B cell (primary cell): ENCODE data around the gene TULP1. TPM values are rescaled to one million over a fixed set of nuclear protein-coding genes. Genes with fewer than 3 reads are reported as not detected.

ENCODE experiments used
- ATAC-seq: fragments of 200-7000 bp; cut with Tn5 transposase; one replicate; pipeline ENCODE4 v1.10.0; 2021; ENCODE audit warnings: low read depth, mild to moderate bottlenecking, moderate number of reproducible peaks, moderate library complexity
- CTCF ChIA-PET: fragments of 350-600 bp; sonication (Branson Sonifier 250); formaldehyde crosslinking; loops from one replicate; lab custom pipeline; 2021; ENCODE audit warnings: antibody characterized with exemption, inconsistent platforms; lab: Charles Lee
- POLR2A ChIA-PET: fragments of 350-600 bp; sonication (Branson Sonifier 250); formaldehyde crosslinking; loops from one replicate; lab custom pipeline; 2021; ENCODE audit warnings: antibody characterized with exemption; lab: Charles Lee
- DNase-seq: peaks from one replicate; pipeline ENCODE4 v3.0.0; 2013
- H2AFZ ChIP-seq: 2 replicates; pipeline ENCODE4 v1.6.1; 2012; ENCODE audit warnings: mild to moderate bottlenecking, low read depth, low read length; ENCODE audit not compliant: insufficient read depth, poor library complexity, severe bottlenecking
- H3K27ac ChIP-seq, 2 donors: 1 replicate in 1 of 2; 2 replicates in 1 of 2; pipeline ENCODE4 v1.5.1; 2012 to 2013; ENCODE audit warnings: low read length in 2 of 2, mild to moderate bottlenecking in 2 of 2, moderate library complexity in 1 of 2
- H3K27me3 ChIP-seq, 4 experiments: fragments of 200-600 bp in 1 of 4; sonication (generic) in 1 of 4; replicated peaks in 1 of 4; 1 replicate in 2 of 4; 2 replicates in 2 of 4; pipeline versions ENCODE4 v1.6.1 to v1.7.0; 2013 to 2016; ENCODE audit warnings: low read length in 3 of 4, mild to moderate bottlenecking in 2 of 4, mixed read lengths in 1 of 4, moderate library complexity in 1 of 4; ENCODE audit not compliant: insufficient read depth in 4 of 4, control insufficient read depth in 3 of 4; ENCODE audit errors: control extremely low read depth in 1 of 4
- H3K36me3 ChIP-seq, 2 experiments: replicated peaks in 1 of 2; 1 replicate in 1 of 2; 2 replicates in 1 of 2; pipeline versions ENCODE4 v1.6.1 to v1.7.1; 2013; ENCODE audit warnings: low read length in 1 of 2; ENCODE audit not compliant: insufficient read depth in 2 of 2, control insufficient read depth in 1 of 2; ENCODE audit errors: control extremely low read depth in 1 of 2, extremely low read depth in 1 of 2
- H3K4me1 ChIP-seq, 2 donors: fragments of 200-600 bp in 1 of 2; sonication (generic) in 1 of 2; 1 replicate in 1 of 2; 2 replicates in 1 of 2; pipeline versions ENCODE4 v1.5.1 to v1.6.1; 2013 to 2017; ENCODE audit warnings: low read length in 2 of 2; ENCODE audit not compliant: control insufficient read depth in 2 of 2, insufficient read depth in 2 of 2
- H3K4me2 ChIP-seq: replicated peaks from 2 replicates; pipeline ENCODE3; 2012; ENCODE audit warnings: mild to moderate bottlenecking, low read depth, low read length; ENCODE audit not compliant: poor library complexity, severe bottlenecking
- H3K4me3 ChIP-seq, 5 experiments: fragments of 200-600 bp in 1 of 5; sonication (generic) in 1 of 5; 1 replicate in 3 of 5; 2 replicates in 2 of 5; pipeline versions ENCODE4 v1.5.1 to v1.7.0; 2011 to 2016; ENCODE audit warnings: low read length in 4 of 5, mild to moderate bottlenecking in 4 of 5, low read depth in 2 of 5, control low read depth in 1 of 5, moderate library complexity in 1 of 5; ENCODE audit not compliant: insufficient read depth in 1 of 5; ENCODE audit errors: control extremely low read depth in 1 of 5, extremely low read depth in 1 of 5
- H3K79me2 ChIP-seq: fragments of 200-600 bp; sonication (generic); one replicate; pipeline ENCODE4 v1.6.0; 2016; ENCODE audit warnings: low read length; ENCODE audit not compliant: control insufficient read depth, insufficient read depth
- H3K9ac ChIP-seq: fragments of 200-600 bp; sonication (generic); 2 replicates; pipeline ENCODE4 v1.6.1; 2017; ENCODE audit warnings: mild to moderate bottlenecking, low read length, moderate library complexity
- H3K9me3 ChIP-seq, 3 donors: one replicate each; pipeline versions ENCODE4 v1.6.1 to v1.7.1; 2013; ENCODE audit warnings: low read length in 2 of 3; ENCODE audit not compliant: control insufficient read depth in 2 of 3, insufficient read depth in 1 of 3; ENCODE audit errors: control extremely low read depth in 1 of 3
- H4K20me1 ChIP-seq: 2 replicates; pipeline ENCODE4 v1.6.0; 2012; ENCODE audit warnings: mild to moderate bottlenecking, low read length; ENCODE audit not compliant: insufficient read depth, control insufficient read depth, poor library complexity, severe bottlenecking
- H3K27ac Mint-ChIP-seq: one replicate; pipeline ENCODE4 v1.8.0; 2021; ENCODE audit warnings: mixed read lengths
- H3K27me3 Mint-ChIP-seq: one replicate; pipeline ENCODE4 v1.8.0; 2021; ENCODE audit warnings: mixed read lengths
- H3K4me1 Mint-ChIP-seq: one replicate; pipeline ENCODE4 v1.8.0; 2021; ENCODE audit warnings: mixed read lengths
- H3K4me3 Mint-ChIP-seq: one replicate; pipeline ENCODE4 v1.8.0; 2021; ENCODE audit warnings: mixed read lengths
- H3K9me3 Mint-ChIP-seq: one replicate; pipeline ENCODE4 v1.8.0; 2022; ENCODE audit warnings: mixed read lengths; ENCODE audit not compliant: insufficient read depth
- EZH2 ChIP-seq: IDR thresholded peaks from 2 replicates; pipeline ENCODE4 v1.6.1; 2012; ENCODE audit warnings: borderline replicate concordance, low read depth, mild to moderate bottlenecking, moderate library complexity, low read length; ENCODE audit not compliant: insufficient read depth, poor library complexity, severe bottlenecking
- WGBS: methylation state at CpG from one replicate; pipeline ENCODE4 v1.1.5; 2013; ENCODE audit warnings: missing lambda C conversion rate; ENCODE audit not compliant: insufficient coverage; 5-methylcytosine and 5-hydroxymethylcytosine counted together
- intact Hi-C: fragments of 100-400 bp; cut with micrococcal nuclease; formaldehyde crosslinking; loops from one replicate; pipeline ENCODE4 v1.10.0; 2022
- polyA plus RNA-seq: library from polyadenylated mRNA; depleted of rRNA; stranded (reverse); fragments of >200 nt; gene quantifications from 2 replicates; pipeline ENCODE4 v1.2.3, GENCODE V29; 2012
- total RNA-seq, 2 donors: library from RNA; stranded (reverse); fragments of 120-200 nt in 1 of 2; gene quantifications; 1 replicate in 1 of 2; 2 replicates in 1 of 2; pipeline versions ENCODE4 v1.2.3 to v1.2.4, GENCODE V29; 2013 to 2022
- TF ChIP-seq, protein P1 (sequence below): fragments of 200-600 bp; IDR thresholded peaks from one replicate; pipeline ENCODE4 v1.8.0; 2022; ENCODE audit warnings: antibody characterized with exemption, mild to moderate bottlenecking

Gene TULP1
- total and polyA plus RNA-seq, 2 donors (not counting 1 experiment from before 2014, with no cell fraction given) = not detected

DNA sequence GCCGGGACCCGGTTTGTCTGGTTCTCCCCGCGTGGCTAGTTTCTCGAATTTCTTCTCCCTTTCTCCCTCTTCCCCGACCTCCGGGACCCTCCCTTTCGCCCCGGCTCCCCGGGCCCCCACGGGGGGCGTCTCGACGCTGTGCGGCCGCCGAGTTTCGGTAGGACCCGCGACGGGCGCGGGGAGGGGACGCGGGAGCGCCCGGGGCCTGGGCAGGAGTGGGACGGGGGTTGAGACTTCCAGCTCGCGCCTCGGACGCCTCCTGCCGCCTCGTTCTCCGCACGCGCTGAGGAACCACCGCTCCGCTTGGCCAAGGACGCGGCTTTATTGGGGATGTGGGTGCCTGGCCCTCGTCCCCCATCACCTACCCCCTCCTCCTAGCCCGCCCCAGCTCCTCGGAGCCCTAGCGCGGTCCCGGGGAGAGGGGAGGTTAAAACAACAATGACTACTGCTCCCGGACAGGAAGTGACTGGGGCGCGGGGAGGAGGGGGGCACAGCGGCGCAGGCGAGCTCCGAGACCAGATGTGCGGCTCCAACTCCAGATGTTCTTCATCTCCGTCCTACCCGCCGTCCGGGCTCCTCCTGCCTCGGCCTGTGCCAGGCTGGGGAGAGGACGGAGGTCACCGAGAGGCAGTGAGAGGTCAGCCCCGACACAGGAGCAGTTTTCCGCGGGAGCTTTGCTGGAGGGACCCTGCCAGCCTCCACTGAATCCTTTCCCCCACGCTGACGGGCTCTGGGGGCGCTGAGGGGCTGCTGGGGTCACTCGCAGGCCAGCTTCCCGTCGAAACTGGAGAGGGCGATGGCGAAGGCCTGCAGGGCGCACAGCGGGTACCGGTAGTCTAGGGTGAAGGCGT is 14.9 kb downstream of the TULP1 start:
- no peak for ATAC-seq
- Histone ChIP-seq H3K79me2 (no peaks in the 10 kb centered on the region), H3K27me3 (peaks cover 0 to 40% (median 17%) of the 10 kb centered on the region in 4 experiments), H2AFZ (peak overlapping the region; percentile 94), H4K20me1 (no peaks in the 10 kb centered on the region), H3K4me3 (peak overlapping the region; percentile 39 to 78 (median 63)), H3K27ac (no peak overlapping the region), H3K4me1 (peaks cover 14 to 22% of the 10 kb centered on the region in 2 donors), H3K36me3 (no peaks in the 10 kb centered on the region), H3K9me3 (peaks cover 0 to 7% (median 0%) of the 10 kb centered on the region in 3 donors), H3K9ac (peak overlapping the region; percentile 75), H3K4me2 (peak overlapping the region; percentile 99)
- Mint-ChIP-seq H3K27me3 (peaks cover 38% of the 10 kb centered on the region), H3K9me3 (no peaks in the 10 kb centered on the region), H3K4me1 (peaks cover 21% of the 10 kb centered on the region), H3K27ac (peak overlapping the region; percentile 46), H3K4me3 (peak overlapping the region; percentile 83)
- DNase-seq = peak; percentile 58
- TF ChIP-seq EZH2 = no peak
- TF ChIP-seq, protein P1, sequence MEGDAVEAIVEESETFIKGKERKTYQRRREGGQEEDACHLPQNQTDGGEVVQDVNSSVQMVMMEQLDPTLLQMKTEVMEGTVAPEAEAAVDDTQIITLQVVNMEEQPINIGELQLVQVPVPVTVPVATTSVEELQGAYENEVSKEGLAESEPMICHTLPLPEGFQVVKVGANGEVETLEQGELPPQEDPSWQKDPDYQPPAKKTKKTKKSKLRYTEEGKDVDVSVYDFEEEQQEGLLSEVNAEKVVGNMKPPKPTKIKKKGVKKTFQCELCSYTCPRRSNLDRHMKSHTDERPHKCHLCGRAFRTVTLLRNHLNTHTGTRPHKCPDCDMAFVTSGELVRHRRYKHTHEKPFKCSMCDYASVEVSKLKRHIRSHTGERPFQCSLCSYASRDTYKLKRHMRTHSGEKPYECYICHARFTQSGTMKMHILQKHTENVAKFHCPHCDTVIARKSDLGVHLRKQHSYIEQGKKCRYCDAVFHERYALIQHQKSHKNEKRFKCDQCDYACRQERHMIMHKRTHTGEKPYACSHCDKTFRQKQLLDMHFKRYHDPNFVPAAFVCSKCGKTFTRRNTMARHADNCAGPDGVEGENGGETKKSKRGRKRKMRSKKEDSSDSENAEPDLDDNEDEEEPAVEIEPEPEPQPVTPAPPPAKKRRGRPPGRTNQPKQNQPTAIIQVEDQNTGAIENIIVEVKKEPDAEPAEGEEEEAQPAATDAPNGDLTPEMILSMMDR = no peak
- 10% methylated on average over 65 of the region's 77 CpGs for WGBS
- ChIA-PET CTCF (interaction anchor here (0.6 to 2.4 kb wide), 2 partner anchors 10 to 26 kb away, joined by 3 to 8 read pairs; no protein-coding TSS in a partner anchor), POLR2A (interaction anchor here (0.8 kb wide), 1 partner anchor 26 kb away, joined by 5 read pairs; no protein-coding TSS in a partner anchor)
- intact Hi-C loops = loop anchor here (1.0 kb wide), 2 partner anchors 29 to 45 kb away; partner anchors contain the start of genes FANCE and RPL10A
